Measurements from ENCODE around the gene KCNB1.

KCNB1 gene

GRCh38 chr20:49391404-49392245 is 90.8 kb downstream of the KCNB1 start:
- Histone ChIP-seq H3K27me3 (ENCODE audit: control insufficient read depth, low read length) (peaks cover 8% of the 10 kb centered on the region; the same call in 1 of the 2 replicates), H4K20me1 (ENCODE audit: control insufficient read depth, insufficient read depth, low read depth, low read length) (no peaks in the 10 kb centered on the region), H3K79me2 (ENCODE audit: control insufficient read depth, low read length) (no peaks in the 10 kb centered on the region), H3K27ac (ENCODE audit: low read depth, low read length) (no peak overlapping the region), H3K9me2 (replicated peaks; ENCODE audit: control insufficient read depth, low read length) (no peaks in the 10 kb centered on the region), H3K36me3 (ENCODE audit: control insufficient read depth, low read length) (no peaks in the 10 kb centered on the region), H3K4me3 (ENCODE audit: low read length) (no peak overlapping the region), H3K9me3 (ENCODE audit: control insufficient read depth, insufficient read depth, low read length) (no peaks in the 10 kb centered on the region), H3K4me1 (ENCODE audit: control insufficient read depth, low read length) (no peaks in the 10 kb centered on the region), H3K4me2 (ENCODE audit: low read length) (no peak overlapping the region), H3F3A (ENCODE audit: control insufficient read depth, insufficient read depth) (no peaks in the 10 kb centered on the region)
- TF ChIP-seq CTCF (IDR thresholded peaks at IDR 0.05; ENCODE audit: low read depth, low read length, poor library complexity, severe bottlenecking) (no peak), EZH2phosphoT487 (IDR thresholded peaks at IDR 0.05; ENCODE audit: borderline replicate concordance, low read length) (no peak)

GRCh38 chr20:49389854-49390253 is 92.6 kb downstream of the KCNB1 start:
- no peaks in the 10 kb centered on the region for H3K4me1 ChIP-seq (ENCODE audit: control insufficient read depth, low read length)
- H3K36me3 ChIP-seq (ENCODE audit: control insufficient read depth, low read length): no peaks in the 10 kb centered on the region
- no peak overlapping the region for H3K27ac ChIP-seq (ENCODE audit: low read depth, low read length)
- no peaks in the 10 kb centered on the region for H4K20me1 ChIP-seq (ENCODE audit: control insufficient read depth, insufficient read depth, low read depth, low read length)
- H3K9me2 ChIP-seq (replicated peaks; ENCODE audit: control insufficient read depth, low read length): no peaks in the 10 kb centered on the region
- peaks cover 8% of the 10 kb centered on the region; the same call in 1 of the 2 replicates for H3K27me3 ChIP-seq (ENCODE audit: control insufficient read depth, low read length)
- TF ChIP-seq CTCF (IDR thresholded peaks at IDR 0.05; ENCODE audit: low read depth, low read length, poor library complexity, severe bottlenecking) (no peak), EZH2phosphoT487 (IDR thresholded peaks at IDR 0.05; ENCODE audit: borderline replicate concordance, low read length) (no peak)
- H3K79me2 ChIP-seq (ENCODE audit: control insufficient read depth, low read length): no peaks in the 10 kb centered on the region
- no peaks in the 10 kb centered on the region for H3K9me3 ChIP-seq (ENCODE audit: control insufficient read depth, insufficient read depth, low read length)
- no peak overlapping the region for H3K4me2 ChIP-seq (ENCODE audit: low read length)
- H3K4me3 ChIP-seq (ENCODE audit: low read length): no peak overlapping the region
- H3F3A ChIP-seq (ENCODE audit: control insufficient read depth, insufficient read depth): no peaks in the 10 kb centered on the region

- TF ChIP-seq EZH2phosphoT487 (IDR thresholded peaks at IDR 0.05; ENCODE audit: borderline replicate concordance, low read length) (no peak), CTCF (IDR thresholded peaks at IDR 0.05; ENCODE audit: low read depth, low read length, poor library complexity, severe bottlenecking) (no peak)
- Histone ChIP-seq H3K27ac (ENCODE audit: low read depth, low read length) (no peak overlapping the region), H3K9me3 (ENCODE audit: control insufficient read depth, insufficient read depth, low read length) (no peaks in the 10 kb centered on the region), H3K27me3 (ENCODE audit: control insufficient read depth, low read length) (peaks cover 8% of the 10 kb centered on the region; the same call in 1 of the 2 replicates), H3K4me1 (ENCODE audit: control insufficient read depth, low read length) (no peaks in the 10 kb centered on the region), H3F3A (ENCODE audit: control insufficient read depth, insufficient read depth) (no peaks in the 10 kb centered on the region), H3K79me2 (ENCODE audit: control insufficient read depth, low read length) (no peaks in the 10 kb centered on the region), H3K4me3 (ENCODE audit: low read length) (no peak overlapping the region), H3K4me2 (ENCODE audit: low read length) (no peak overlapping the region), H3K36me3 (ENCODE audit: control insufficient read depth, low read length) (no peaks in the 10 kb centered on the region), H4K20me1 (ENCODE audit: control insufficient read depth, insufficient read depth, low read depth, low read length) (no peaks in the 10 kb centered on the region), H3K9me2 (replicated peaks; ENCODE audit: control insufficient read depth, low read length) (no peaks in the 10 kb centered on the region)
These were observed 93.7 kb downstream of the KCNB1 start for GRCh38 chr20:49388744-49389143.

Data from DOHH2 (cell line).